Measurements from ENCODE around the gene CLDN7.
A peak's percentile ranks its signal among the peaks of the same experiment; 100 is the strongest.
"Not testable (repeated sequence)": the region's sequence is repeated elsewhere in the genome, so short reads cannot be mapped to it uniquely, and the experiment has no call there.

The CLDN7 gene

DNA sequence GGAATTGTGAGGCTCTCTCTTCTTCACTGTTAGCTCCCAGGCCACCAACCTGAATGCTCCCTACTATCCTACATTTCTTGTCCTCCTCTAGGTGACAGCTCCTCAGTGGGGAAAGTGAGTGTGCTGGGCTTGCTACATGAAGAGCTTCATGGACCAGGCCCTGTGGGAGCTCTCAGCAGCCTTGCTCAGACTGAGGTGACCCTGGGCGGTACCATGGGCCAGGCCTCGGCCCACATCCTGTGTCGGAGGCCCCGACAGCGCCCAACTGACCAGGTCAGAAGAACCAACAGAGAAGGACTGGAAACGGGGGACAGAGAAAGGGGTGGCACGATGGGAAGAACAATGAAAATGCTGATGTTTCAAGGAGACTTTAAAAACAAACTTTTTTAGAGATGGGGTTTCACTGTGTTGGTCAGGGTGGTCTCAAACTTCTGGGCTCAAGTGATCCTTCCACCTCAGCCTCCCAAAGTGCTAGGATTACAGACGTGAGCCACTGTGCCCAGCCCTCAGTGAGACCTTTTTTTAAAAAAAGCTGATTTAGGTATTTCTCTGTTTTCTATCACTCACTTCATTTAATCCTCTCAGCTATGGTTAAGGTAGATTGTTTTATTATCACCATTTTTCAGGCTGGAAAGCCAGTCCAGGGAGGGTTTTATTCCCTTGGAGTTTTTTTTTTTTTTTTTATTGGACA, 5.4 kb downstream of the CLDN7 start:
- H3K4me3 ChIP-seq (ENCODE audit: low read depth, low read length), result no peak overlapping the region

DNA sequence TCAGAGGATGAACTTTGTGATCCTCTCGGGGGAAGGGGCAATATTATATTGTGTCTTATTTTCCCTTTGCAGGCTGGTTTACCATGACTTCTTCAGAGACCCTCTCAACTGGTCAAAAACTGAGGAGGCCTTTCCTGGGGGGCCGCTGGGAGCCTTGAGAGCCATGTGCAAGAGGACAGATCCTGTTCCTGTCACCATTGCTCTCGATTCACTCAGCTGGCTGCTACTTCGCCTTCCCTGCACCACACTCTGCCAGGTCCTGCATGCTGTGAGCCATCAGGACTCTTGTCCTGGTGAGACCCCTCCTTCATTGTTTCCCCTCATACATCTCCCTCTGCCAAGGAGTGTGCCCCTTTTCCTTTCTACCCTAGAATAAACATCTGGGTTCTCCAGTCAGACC, 7.8 kb downstream of the CLDN7 start:
- H3K4me3 ChIP-seq (ENCODE audit: low read depth, low read length), result no peak overlapping the region

DNA sequence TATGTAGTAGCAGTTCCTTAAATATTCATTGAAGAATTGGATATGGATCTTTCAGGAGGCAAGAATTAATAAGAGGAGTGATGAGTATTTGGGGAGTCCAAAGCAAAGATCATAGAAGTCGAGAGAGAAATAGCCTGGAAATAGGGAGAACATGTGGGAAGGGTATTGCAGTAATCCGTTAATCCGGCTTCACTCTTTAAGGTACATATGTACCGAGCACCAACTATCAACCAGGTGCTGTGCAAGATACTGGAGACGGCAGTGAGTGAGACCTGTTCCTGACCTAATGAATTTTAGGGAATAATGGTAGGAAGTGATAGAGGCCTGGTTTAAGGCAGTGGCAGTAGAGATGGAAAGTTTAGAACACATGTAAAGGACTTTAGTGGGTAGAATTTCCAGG, 9.2 kb downstream of the CLDN7 start:
- peak overlapping the region; percentile 93 for H3K4me3 ChIP-seq (ENCODE audit: low read depth, low read length)

DNA sequence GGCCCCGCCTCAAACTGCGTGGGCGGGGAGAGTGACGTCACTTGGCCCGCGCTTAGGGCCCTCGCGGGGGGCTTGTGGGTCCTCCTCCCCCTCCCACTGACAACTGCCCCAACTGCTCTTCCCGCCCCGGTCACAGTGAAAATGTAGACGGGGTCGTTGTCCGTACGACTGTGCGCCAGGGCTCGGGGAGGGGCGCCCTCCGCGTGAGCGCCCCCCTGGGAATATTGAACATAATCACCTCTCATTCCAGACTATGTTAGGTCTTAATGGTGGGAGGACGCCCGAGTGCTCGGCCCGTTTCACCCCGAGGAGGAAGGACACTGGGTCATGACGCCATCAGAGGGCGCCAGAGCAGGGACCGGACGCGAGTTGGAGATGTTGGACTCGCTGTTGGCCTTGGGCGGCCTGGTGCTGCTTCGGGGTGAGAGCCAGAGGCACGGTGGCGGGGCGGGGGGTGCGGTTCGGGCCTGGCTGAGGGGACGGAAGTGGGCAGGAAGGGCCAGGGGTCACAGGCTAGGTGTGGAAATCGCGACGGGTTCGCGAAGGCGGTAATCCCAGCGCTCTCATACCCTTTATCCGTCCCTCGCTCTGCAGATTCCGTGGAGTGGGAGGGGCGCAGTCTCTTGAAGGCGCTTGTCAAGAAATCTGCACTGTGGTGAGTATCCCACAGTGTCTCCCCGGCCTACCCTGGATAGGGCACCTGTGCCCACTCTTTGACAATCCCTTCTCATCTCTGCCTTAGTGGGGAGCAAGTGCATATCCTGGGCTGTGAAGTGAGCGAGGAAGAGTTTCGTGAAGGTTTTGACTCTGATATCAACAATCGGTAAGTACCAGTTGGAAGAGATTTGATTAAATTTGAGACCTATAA, 9.9 kb downstream of the CLDN7 start, which contains the start of gene ELP5:
Gene ELP5 (plus strand): TSS at position 40 of the 868 bp plus-strand sequence. CDS start 336 bp downstream, at position 376.
- peak within 1 kb of the TSS; percentile 93 for H3K4me3 ChIP-seq (ENCODE audit: low read depth, low read length)

DNA sequence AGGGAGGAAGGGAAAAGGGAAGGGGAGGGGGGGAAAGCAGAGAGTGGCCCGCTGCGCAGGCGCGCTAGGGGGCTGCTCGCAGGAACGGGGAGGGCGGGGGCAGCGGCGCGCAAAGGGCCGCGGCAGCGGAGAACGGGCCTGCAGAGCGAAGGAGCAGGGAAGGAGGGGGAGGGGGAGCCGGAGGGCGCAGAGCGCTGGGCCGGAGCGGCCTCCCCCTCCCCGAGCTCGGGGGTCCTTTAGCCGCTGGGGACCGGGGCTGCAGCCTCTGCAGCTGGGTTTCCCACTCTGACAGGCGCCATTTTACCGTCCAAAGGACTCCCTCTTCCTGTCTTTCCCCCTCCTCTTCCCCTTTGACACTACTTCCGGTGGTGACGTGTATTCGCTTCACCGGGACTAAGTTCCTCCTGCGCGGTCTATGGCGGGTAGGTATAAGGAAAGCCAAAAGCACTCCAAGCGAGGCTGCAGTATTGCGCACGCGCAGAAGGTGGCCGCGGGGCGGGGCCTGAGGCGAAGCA, 10.6 kb downstream of the CLDN7 start, which contains the start of gene CTDNEP1:
Gene CTDNEP1 (minus strand): TSS at position 74 of the 515 bp plus-strand sequence. CDS start 438 bp downstream, outside the sequence.
- peak within 1 kb of the TSS; percentile 93 for H3K4me3 ChIP-seq (ENCODE audit: low read depth, low read length)

DNA sequence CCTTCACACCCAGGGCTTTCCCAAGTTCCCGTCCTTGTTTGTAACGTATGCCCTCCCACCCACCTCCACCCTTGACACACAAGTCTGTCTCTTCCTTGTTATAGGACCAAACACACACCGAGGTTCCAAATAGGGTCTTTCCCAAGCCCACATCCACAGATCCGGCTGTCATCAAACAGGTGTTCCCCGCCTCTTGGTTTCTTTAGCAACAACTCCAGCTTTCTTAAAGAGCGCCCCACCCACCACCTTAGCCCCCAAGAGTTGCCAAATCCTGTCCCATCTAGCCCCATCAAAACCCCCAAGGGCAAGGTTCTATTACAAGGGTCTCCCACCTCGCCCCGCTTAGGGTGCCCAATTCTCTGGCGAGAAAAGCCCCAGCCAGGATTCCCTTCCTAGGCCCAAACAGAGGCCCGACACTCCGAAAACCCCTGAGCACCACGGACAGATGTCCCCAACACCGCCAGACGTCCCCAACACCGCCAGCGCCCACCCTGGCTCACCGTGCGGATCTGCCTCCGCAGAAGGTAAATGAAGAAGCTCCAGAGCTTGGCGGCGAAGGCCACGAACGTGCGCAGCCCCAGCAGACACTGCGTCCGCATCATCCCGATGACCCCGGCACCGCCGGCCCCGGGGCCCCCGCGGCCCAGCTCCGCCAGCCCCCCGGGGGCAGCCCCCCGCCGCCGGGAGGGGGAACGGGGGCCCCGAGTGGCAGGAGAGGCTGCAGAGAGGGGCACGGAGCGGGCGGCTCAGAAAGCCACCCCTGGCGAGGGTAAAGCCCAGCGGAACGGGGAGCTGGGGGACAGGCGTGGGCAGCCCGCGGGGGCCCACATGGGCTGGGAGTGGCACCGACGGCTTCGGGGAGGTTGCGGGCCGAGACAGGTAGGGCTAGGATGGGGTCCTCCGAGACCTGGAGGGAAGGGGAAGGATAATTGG, 11.3 kb downstream of the CLDN7 start:
- H3K4me3 ChIP-seq (ENCODE audit: low read depth, low read length), result peak overlapping the region; percentile 76

DNA sequence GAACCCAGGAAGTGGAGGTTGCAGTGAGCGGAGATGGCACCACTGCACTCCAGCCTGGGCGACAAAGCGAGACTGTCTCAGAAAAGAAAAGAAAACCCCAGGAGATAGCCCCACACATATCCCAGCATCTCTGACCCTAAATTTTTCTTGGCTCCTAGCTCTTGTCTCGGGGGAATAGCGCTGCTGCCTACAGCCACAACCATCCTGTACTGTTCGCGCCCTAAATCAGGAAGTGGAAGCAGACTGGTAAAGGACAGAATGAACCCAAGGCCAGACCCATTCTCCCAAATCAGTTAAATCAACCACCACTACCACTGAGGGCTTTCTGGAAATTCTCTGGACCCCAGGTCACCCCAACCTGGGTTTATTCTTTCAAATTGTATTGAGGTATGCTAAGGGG, 12.4 kb downstream of the CLDN7 start:
- H3K4me3 ChIP-seq (ENCODE audit: low read depth, low read length), result no peak overlapping the region

DNA sequence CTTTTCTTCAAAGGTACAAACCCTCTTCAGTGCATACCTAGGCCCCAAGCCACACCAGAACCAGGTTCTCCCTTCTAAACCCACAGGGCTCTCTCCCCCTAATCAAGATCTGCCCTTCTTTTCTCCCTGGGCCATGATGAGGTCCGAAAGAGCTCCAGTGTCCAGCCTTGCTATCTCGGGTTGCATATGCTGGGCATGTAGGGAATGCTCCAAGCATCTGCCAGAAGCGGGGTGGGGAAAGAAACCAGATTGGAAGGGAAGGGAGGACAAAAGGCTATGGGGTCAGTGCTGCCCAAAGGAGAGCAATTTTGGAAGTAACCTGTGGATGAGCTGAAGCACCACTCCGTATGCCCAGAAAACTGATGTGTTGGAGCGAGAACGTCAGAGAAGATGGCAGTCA, 13.1 kb downstream of the CLDN7 start:
- no peak overlapping the region for H3K4me3 ChIP-seq (ENCODE audit: low read depth, low read length)

DNA sequence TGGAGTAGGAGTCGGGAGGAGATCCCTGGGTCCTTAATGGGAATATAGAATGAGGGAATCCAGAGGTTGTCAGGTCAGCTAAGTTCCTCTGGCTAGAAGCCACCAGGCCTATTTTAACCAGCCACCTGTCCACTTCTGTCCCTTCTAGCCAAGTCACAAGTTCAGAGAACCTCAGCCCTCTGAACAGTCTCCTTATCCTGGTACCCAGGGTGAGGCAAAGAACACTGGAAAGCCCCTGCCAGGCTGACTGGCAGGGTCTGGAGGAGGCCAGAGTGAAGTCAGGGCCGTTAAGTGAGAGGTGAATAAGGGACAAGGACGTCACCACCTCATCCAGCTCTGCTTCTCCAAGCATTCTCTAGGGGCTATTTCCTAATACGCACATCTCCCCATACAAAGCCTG, 13.5 kb downstream of the CLDN7 start:
- no peak overlapping the region for H3K4me3 ChIP-seq (ENCODE audit: low read depth, low read length)

DNA sequence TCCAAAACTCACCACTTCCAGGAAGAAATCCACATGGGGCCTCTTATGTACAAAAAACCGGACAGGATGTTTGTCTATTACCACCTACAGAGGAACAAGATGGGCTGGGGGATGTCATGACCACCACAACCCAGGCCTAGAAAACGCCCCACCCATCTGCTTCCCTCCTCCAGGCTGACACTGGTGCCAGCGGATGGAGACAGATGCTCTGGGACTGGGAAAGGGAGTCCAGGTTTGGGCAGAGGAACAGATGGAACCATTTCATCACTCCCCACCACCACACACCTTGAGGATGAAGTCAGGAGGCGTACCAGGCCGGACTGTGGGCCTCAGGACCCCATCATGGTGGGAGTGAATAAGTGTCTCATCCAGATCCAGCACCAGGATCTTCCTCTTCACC, 15.5 kb downstream of the CLDN7 start:
- no peak overlapping the region for H3K4me3 ChIP-seq (ENCODE audit: low read depth, low read length)

DNA sequence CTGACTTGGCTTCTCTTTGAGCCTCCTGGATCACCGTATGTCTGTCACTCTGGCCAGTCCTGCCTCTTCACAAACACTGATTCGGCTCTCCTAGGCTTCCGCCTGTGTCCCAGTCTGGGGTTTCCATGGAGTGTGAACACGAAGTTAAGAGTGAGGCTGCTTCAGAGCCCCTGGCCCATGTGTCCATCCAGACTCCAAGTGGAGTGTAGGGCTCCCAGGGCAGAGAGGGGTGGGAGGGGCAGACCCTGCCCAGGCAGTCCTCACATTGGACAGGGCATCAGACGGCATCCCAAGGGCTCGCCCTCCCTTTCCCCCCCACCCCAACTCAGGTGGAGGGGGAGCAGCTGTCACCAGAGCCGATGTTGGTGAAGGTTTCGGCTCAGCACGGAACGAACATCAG, 18.4 kb downstream of the CLDN7 start:
- not testable (repeated sequence) for H3K4me3 ChIP-seq (ENCODE audit: low read depth, low read length)

DNA sequence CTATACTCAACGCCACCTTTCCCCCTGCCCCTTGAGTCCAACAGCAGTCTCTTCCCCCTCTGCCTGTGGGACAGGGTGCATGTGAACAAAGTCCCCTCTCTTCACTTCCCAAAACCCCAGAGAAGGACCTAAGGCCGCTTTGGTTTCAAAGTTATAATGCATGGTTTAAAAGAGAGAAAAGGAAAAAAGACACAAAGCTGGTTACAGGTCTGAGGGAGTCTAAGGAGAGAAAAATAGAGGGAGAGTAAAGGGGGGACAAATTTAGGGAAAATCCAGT, 18.9 kb downstream of the CLDN7 start:
- peak overlapping the region; percentile 85 for H3K4me3 ChIP-seq (ENCODE audit: low read depth, low read length)

DNA sequence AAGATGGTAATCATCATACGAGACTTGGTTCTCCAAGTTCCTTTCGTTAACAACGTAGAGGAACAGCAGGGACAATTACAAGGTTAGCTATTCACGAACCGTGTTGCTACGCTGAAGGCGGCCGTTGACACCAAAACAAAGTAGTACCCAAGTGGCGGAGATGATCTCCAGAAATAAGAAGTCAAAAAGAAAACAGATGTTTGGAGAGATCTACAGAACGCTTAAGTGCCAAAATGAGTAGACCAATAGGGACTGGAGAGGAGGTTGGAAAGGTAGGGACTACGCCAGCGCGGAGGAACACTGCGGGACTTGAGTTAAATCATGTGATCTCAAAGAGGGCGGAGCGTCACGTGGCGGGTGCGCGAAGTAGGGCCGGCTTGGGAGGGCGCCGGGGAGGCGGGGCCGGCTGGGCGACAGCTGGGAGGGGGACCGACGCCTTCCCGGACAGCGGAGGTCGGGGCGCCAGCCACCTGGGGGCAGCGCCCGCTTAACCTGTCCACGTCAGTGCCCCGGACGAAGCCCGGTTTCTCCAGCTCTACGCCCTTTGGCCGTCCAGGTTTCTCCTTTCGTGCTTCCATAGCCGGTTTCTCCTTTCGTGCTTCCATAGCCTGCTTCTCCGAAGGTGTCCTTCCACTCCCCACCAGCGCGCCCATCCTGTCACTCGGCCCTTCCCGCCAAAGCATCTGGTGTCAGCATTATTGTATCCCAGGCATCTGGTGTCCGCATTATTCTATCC, 19.4 kb downstream of the CLDN7 start:
- peak overlapping the region; percentile 85 for H3K4me3 ChIP-seq (ENCODE audit: low read depth, low read length)

DNA sequence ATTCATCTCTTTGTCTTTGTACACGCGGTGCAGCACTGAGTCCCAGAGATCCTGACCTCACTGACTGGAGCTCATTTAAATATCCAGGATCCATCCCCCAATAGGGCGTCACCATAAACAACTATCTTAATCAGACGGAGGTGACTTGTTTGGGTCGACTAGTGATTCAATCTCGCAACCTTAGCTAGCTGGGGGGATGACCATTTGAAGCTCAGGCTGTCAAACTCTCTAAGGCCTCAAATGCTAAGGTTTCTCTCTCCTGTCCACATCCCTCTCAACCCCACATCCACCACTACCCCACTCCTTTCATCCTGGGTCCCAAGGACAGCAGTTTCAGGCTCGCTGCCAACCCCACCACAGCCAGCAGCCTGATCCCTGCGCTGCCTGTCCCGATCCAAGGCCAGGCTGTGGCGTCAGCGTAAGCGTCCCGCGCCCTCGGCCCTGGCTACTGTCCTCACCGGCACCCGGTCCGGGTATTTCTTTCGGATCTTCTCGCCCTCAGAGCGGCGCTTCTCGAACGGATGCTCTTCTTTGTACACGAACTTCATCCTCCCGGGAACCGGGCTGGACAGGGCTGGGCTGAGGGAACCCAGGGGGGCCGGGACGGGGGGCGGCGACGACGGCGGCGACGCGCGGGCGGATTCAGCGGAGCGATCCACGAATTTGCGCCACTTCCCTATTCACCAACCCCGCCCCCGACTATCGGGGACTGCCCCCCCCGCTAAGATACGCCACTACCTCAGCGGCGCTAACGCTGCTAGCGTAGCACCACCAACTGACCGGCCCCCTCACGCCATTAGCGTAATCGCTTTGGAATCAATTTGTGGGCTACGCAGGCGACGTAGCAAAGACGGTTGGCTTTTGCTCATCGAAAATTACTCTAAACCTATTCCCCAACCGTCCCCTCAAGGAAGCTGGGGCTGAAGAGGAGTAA, 20.2 kb downstream of the CLDN7 start, which contains the start of gene GABARAP:
Gene GABARAP (minus strand): TSS at position 667 of the 934 bp plus-strand sequence. CDS start 119 bp downstream, at position 548.
- peak within 1 kb of the TSS; percentile 85 for H3K4me3 ChIP-seq (ENCODE audit: low read depth, low read length)

DNA sequence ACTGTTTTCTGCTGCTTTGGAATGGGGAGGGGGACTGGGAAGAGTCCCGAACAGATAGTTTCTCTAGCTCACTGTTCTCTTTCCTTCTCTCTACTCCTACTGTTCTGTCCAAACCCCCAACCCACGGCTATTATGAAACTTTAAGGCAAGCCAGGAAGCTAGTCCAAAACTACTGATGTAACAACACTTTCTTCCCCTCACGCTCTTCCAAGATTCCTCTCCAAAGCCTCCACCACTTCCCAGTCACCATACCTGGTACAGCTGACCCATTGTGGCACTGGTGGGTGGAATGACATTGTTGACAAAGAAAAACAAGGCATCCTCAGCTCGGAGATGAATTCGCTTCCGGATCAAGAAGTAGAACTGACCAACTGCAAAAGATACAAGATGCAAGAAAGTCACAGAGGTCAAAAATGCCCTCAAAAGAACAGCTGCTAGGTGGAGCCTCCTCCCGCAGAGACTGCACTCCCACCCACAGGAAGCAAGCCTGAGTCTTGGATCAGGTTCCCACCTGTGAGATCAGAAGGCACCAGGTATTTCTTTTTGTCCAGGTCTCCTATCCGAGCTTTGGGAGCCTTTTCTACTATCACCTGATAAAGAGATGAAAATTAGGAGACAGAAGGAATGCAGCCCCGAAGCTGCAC, 21.1 kb downstream of the CLDN7 start:
- H3K4me3 ChIP-seq (ENCODE audit: low read depth, low read length), result peak overlapping the region; percentile 85

DNA sequence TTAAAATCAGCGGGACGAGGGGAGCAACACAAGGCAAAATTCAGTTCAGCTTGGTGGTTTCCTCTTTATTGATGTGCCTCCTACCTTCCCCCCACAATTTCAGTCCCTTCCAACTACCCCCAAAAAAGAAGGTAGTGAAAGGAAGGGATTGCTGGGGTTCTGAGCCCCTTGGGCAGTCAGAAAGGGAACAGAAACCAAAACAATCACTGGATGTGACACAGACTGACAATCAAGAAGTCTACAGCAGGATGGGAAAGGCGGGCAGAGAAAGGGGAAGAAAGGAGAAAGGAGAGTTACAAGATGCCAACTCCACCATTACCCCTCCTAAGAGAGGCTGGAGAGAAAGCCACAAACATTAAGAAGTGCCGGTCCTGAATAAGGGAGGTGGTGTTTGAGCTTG, 21.9 kb downstream of the CLDN7 start:
- H3K4me3 ChIP-seq (ENCODE audit: low read depth, low read length), result no peak overlapping the region

DNA sequence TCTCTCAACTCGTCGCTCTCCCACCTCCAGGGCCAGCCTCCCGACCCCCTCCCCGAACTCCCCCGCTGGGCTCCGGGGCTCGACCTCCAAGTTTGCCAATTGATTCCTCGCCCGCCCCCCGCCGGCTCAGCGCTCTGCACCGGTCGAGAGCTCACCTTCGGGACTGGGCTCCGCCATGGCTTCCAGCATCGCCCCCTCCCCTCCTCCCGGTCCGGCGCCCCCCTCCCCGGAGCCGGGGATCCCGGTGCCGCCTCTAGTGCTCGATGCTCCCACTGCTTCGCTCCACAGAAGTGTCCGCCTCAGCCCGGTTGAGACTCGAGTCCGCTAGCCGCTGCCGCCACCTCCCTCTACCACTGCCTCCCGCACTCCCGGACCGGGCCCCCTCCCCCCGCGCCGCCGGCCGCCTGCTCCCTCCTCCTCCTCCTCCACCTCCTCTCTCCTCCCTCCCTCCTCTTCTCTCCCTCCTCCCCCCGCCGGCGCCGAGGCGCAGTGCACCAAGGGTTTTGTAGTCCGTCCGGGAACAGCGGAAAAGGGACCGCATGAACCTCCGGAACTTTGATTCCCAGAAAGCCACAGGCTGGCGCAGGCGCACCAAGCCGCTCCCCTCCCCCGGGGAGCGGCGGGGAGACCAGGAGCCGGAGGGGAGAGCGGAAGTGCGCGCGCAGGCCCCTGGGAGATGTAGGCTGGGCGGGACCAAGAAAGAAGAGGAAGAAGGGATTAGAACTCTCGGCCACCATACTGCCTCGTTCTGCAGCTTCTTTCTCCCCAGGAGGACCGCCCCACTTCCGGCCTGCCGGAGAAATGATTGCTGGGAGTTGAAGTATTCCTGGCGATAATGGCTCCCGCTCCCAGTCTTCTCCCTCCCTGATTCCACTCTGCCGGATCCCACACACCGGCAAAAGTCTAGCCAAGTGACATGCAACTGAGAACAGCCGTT, 22.9 kb downstream of the CLDN7 start, which contains the start of gene PHF23:
Gene PHF23 (minus strand): TSS at position 367 of the 937 bp plus-strand sequence. CDS start 178 bp downstream, at position 189.
- peak within 1 kb of the TSS; percentile 97 for H3K4me3 ChIP-seq (ENCODE audit: low read depth, low read length)
